ENCODE results near the gene SEC14L3. TPM values are rescaled to one million over a fixed set of nuclear protein-coding genes. Genes with fewer than 3 reads are reported as not detected.
"Not testable (repeated sequence)": the region's sequence is repeated elsewhere in the genome, so short reads cannot be mapped to it uniquely, and the experiment has no call there.

The SEC14L3 gene
- total RNA-seq, 4 donors from 2014 or later: not detected

DNA sequence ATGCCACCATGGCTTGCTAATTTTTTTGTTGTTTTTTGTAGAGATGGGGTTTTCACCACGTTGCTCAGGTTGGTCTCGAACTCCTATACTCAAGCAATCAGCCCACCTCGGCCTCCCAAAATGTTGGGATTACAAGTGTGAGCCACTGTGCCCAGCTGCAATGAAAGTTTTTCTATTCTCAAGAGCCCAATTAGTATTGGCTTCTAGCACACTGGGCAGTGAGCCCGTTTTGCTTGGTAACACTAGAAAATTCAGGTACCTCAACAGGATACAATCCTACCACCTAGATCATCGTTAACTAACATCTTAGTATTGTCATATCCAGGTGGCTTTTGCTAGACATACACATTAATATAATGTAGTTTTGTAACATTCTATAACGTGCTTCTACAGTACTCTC lies 19.0 kb downstream of the SEC14L3 start:
- in situ Hi-C loops (cut with MboI; ENCODE audit: low pct_ligation_motif_present in 1 of 4, low pct_unique_long_range_greater_than_20kb in 1 of 4, low sequenced_read_pairs in 3 of 4) (no loop called here), intact Hi-C loops (cut with DNase I; ENCODE audit: low total_unique reads) (no loop called here)
- TF ChIP-seq POLR2AphosphoS5 (IDR thresholded peaks at IDR 0.05) (no peak), POLR2A (IDR thresholded peaks at IDR 0.05) (no peak), EP300 (IDR thresholded peaks at IDR 0.05; ENCODE audit: low read depth) (no peak)
- TF ChIP-seq, protein P1, sequence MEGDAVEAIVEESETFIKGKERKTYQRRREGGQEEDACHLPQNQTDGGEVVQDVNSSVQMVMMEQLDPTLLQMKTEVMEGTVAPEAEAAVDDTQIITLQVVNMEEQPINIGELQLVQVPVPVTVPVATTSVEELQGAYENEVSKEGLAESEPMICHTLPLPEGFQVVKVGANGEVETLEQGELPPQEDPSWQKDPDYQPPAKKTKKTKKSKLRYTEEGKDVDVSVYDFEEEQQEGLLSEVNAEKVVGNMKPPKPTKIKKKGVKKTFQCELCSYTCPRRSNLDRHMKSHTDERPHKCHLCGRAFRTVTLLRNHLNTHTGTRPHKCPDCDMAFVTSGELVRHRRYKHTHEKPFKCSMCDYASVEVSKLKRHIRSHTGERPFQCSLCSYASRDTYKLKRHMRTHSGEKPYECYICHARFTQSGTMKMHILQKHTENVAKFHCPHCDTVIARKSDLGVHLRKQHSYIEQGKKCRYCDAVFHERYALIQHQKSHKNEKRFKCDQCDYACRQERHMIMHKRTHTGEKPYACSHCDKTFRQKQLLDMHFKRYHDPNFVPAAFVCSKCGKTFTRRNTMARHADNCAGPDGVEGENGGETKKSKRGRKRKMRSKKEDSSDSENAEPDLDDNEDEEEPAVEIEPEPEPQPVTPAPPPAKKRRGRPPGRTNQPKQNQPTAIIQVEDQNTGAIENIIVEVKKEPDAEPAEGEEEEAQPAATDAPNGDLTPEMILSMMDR (IDR thresholded peaks at IDR 0.05): no peak
- no peaks in the 10 kb centered on the region for H3K36me3 ChIP-seq
- H3K27me3 ChIP-seq: peaks cover 9% of the 10 kb centered on the region
- no peak for DNase-seq
- H3K4me3 ChIP-seq: no peak overlapping the region
- H3K9me3 ChIP-seq: no peaks in the 10 kb centered on the region
- WGBS, 2 donors (ENCODE audit: low coverage in 1 of 2): 83 to 85% methylated on average over 1 to 6 of the region's 6 CpGs
- no peaks in the 10 kb centered on the region for H3K4me1 ChIP-seq
- H3K27ac ChIP-seq: no peak overlapping the region

DNA sequence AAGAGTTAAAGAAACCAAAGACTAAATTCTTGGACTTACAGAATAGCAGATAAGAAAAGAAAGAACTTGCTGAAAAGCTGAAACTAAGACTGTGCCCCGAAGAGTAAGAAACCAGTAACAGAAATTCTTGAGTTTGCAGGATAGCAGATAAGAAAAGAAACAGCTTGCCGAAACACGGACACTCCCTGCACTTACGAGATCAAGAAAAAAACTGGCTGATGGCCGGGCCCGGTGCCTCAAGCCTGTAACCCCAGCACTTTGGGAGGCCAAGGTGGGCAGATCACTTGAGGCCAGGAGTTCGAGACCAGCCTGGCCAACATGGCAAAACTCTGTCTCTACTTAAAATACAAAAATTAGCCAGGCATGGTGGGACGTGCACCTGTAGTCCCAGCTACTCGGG lies 20.3 kb downstream of the SEC14L3 start:
- WGBS, 2 donors (ENCODE audit: low coverage in 1 of 2): 40% methylated on average over 9 of the region's 9 CpGs; no CpG with 5 or more reads in 1 of the 2 donors
- intact Hi-C loops (cut with DNase I; ENCODE audit: low total_unique reads); H3K27me3 ChIP-seq; H3K27ac ChIP-seq; H3K4me1 ChIP-seq; H3K4me3 ChIP-seq; H3K36me3 ChIP-seq; H3K9me3 ChIP-seq; in situ Hi-C loops (cut with MboI; ENCODE audit: low pct_ligation_motif_present in 1 of 4, low pct_unique_long_range_greater_than_20kb in 1 of 4, low sequenced_read_pairs in 3 of 4); DNase-seq: not testable (repeated sequence)

DNA sequence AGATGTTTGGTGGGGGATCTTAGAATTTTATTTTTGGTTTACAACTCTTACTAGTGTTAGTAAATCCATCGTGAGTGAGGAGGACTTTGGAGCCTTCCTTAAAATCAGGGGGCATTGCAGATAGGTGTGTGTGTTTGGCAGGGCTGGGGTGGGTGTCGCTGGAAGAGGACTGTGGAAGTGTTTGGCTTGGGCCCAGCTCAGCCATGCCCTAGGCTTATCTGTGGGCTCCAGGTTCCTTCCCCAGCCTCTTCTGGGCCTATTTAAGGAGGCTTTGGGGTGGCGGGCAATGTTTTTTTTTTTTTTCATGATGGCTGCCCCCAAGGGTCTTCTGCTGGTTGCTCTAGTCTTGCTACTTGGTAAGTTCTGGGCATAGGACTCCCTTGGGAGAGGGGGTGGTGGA lies 24.2 kb downstream of the SEC14L3 start:
- Histone ChIP-seq H3K36me3 (no peaks in the 10 kb centered on the region), H3K4me3 (no peak overlapping the region), H3K9me3 (no peaks in the 10 kb centered on the region), H3K27me3 (peaks cover 9% of the 10 kb centered on the region), H3K4me1 (no peaks in the 10 kb centered on the region), H3K27ac (no peak overlapping the region)
- WGBS, 2 donors (ENCODE audit: low coverage in 1 of 2): 79 to 83% methylated on average over 3 of the region's 3 CpGs
- no peak for TF ChIP-seq EP300 (IDR thresholded peaks at IDR 0.05; ENCODE audit: low read depth)
- DNase-seq: no peak
- in situ Hi-C loops (cut with MboI; ENCODE audit: low pct_ligation_motif_present in 1 of 4, low pct_unique_long_range_greater_than_20kb in 1 of 4, low sequenced_read_pairs in 3 of 4) (no loop called here), intact Hi-C loops (cut with DNase I; ENCODE audit: low total_unique reads) (no loop called here)

DNA sequence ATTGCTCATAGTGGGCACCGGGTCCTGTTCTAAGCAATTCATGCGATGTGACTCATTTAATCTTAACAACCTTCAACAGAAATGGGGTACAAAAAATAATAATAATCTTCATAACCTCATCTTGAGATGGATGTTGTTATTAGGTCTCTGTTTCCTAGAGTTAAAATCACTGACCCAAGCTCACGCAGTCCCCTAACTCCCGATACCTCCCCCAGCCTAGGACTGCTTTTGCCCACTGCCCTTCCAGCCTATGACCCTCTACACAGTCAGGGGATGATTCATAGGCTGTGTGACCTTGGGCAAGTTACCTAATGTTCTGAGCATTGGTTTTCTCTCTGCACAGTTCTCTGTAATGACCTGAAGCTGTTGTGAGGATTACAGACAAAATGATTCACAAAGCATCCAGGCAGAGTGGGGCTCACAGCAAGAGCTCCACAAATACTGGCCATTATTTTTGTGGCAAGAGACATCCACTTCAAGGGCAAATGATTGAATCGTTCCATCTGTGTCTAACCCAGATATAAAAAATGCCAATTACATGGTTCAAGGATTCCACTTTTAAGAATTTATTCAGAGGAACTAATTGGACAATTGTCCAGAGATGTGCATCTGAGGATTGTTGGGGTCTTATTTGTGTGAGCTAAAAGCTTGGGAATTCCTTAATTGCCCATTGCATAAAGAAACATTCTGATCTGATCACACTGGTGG lies 26.2 kb downstream of the SEC14L3 start:
- 0 to 48% methylated on average over 2 to 5 of the region's 5 CpGs for WGBS, 2 donors (ENCODE audit: low coverage in 1 of 2)
- intact Hi-C loops (cut with DNase I; ENCODE audit: low total_unique reads): no loop called here

DNA sequence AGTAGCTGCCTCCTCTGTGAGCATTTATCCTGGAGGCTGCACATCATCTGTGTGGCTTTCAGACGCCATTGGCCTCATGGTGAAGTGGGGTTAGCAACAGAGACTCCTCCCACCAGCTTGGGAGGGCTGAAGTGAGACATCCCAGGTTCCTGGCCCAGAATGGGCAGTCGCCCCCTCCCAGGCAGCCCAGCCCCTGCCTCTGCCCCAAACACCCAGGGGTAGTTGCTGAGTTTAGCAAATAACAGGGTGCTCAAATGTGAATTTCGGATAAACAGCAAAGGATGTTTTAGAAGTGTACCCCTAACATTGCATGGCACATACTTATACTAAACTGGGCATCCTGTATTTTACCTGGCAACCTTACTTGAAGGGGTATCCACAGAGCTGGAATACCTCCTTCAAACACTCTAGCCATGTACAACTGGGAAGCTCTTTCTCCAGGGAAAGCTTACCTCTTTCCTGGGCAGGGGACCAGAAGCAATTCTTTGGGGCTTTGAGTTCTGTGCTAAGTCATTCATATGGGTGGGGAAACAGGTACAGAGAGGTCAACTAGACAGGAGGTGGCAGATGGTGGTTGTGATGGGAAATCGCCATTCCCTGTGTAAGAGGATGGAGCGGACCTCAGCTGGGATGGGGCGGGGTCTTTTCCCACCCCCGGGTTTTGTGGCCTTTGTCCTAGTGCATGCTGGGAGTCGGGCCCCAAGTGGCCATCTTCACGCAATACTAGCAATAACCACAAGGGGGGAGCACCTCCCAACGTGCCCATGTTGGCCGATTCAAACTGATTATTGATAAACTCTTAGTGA lies 27.0 kb downstream of the SEC14L3 start:
- Histone ChIP-seq H3K27ac (no peak overlapping the region), H3K36me3 (no peaks in the 10 kb centered on the region), H3K4me3 (no peak overlapping the region), H3K9me3 (no peaks in the 10 kb centered on the region), H3K4me1 (no peaks in the 10 kb centered on the region), H3K27me3 (no peaks in the 10 kb centered on the region)
- 8 to 21% methylated on average over 2 to 11 of the region's 11 CpGs for WGBS, 2 donors (ENCODE audit: low coverage in 1 of 2)
- in situ Hi-C loops (cut with MboI; ENCODE audit: low pct_ligation_motif_present in 1 of 4, low pct_unique_long_range_greater_than_20kb in 1 of 4, low sequenced_read_pairs in 3 of 4): no loop called here
- peak; percentile 48 for DNase-seq
- no peak for TF ChIP-seq POLR2AphosphoS5 (IDR thresholded peaks at IDR 0.05)
- TF ChIP-seq, protein P1 (IDR thresholded peaks at IDR 0.05): peak; percentile 62 to 74 (median 71)
- intact Hi-C loops (cut with DNase I; ENCODE audit: low total_unique reads): no loop called here

More for the DNA sequence above, 26.2 kb downstream of the SEC14L3 start:
- TF ChIP-seq, protein P1 (IDR thresholded peaks at IDR 0.05): peak in 1 of 5 experiments; percentile 6
- TF ChIP-seq EP300 (IDR thresholded peaks at IDR 0.05; ENCODE audit: low read depth): no peak
- Histone ChIP-seq H3K9me3 (no peaks in the 10 kb centered on the region), H3K4me1 (no peaks in the 10 kb centered on the region), H3K27me3 (no peaks in the 10 kb centered on the region), H3K4me3 (no peak overlapping the region), H3K36me3 (no peaks in the 10 kb centered on the region), H3K27ac (no peak overlapping the region)
- no peak for DNase-seq
- in situ Hi-C loops (cut with MboI; ENCODE audit: low pct_ligation_motif_present in 1 of 4, low pct_unique_long_range_greater_than_20kb in 1 of 4, low sequenced_read_pairs in 3 of 4): no loop called here
